GM23338 (cell line): ENCODE data around the gene UXS1. TPM values are rescaled to one million over a fixed set of nuclear protein-coding genes. Genes with fewer than 3 reads are reported as not detected.

ENCODE experiments used
- ATAC-seq: fragments of 200-7000 bp; cut with Tn5 transposase; 3 replicates; pipeline ENCODE4 v1.9.1; 2020
- DNase-seq: peaks from one replicate; pipeline ENCODE4 v3.0.0-alpha.2; 2015; ENCODE audit warnings: low spot score
- H2AFZ ChIP-seq: fragments of 200-600 bp; sonication (generic); 2 replicates; pipeline ENCODE4 v1.8.0; 2016; ENCODE audit warnings: antibody characterized with exemption, mild to moderate bottlenecking, moderate library complexity
- H3F3A ChIP-seq: fragments of 200-600 bp; sonication (generic); replicated peaks from 2 replicates; pipeline ENCODE4 v1.8.0; 2017; ENCODE audit warnings: antibody characterized with exemption, mixed run types, low read depth
- H3K27ac ChIP-seq: fragments of 200-600 bp; sonication (generic); 2 replicates; pipeline ENCODE4 v1.6.1; 2016; ENCODE audit warnings: low read depth
- H3K27me3 ChIP-seq: fragments of 200-600 bp; sonication (generic); 2 replicates; pipeline ENCODE4 v1.8.0; 2016; ENCODE audit warnings: mild to moderate bottlenecking, mixed run types, moderate library complexity; ENCODE audit not compliant: insufficient read depth
- H3K36me3 ChIP-seq: fragments of 200-600 bp; sonication (generic); 2 replicates; pipeline ENCODE4 v1.8.0; 2016; ENCODE audit warnings: mild to moderate bottlenecking; ENCODE audit not compliant: insufficient read depth
- H3K4me1 ChIP-seq: fragments of 200-600 bp; sonication (generic); 2 replicates; pipeline ENCODE4 v1.8.0; 2016; ENCODE audit warnings: mild to moderate bottlenecking, moderate library complexity; ENCODE audit not compliant: insufficient read depth
- H3K4me2 ChIP-seq: fragments of 200-600 bp; sonication (generic); 2 replicates; pipeline ENCODE4 v1.7.1; 2017; ENCODE audit warnings: mixed run types
- H3K4me3 ChIP-seq: fragments of 200-600 bp; sonication (generic); 2 replicates; pipeline ENCODE4 v1.6.1; 2016; ENCODE audit warnings: mixed run types
- H3K79me2 ChIP-seq: fragments of 200-600 bp; sonication (generic); replicated peaks from 2 replicates; pipeline ENCODE4 v1.8.0; 2017; ENCODE audit warnings: mild to moderate bottlenecking; ENCODE audit not compliant: insufficient read depth
- H3K9me2 ChIP-seq: fragments of 200-600 bp; sonication (generic); 2 replicates; pipeline ENCODE4 v1.8.0; 2017; ENCODE audit not compliant: insufficient read depth
- H4K20me1 ChIP-seq: fragments of 200-600 bp; sonication (generic); replicated peaks from 2 replicates; pipeline ENCODE4 v1.8.0; 2017; ENCODE audit warnings: mild to moderate bottlenecking; ENCODE audit not compliant: insufficient read depth
- H3K27ac Mint-ChIP-seq: 2 replicates; pipeline ENCODE4 v1.8.0; 2020; ENCODE audit warnings: inconsistent platforms, mild to moderate bottlenecking, moderate library complexity, mixed read lengths
- H3K27me3 Mint-ChIP-seq: 3 replicates; pipeline ENCODE4 v1.8.0; 2022; ENCODE audit warnings: low read depth, mild to moderate bottlenecking, moderate library complexity, mixed read lengths, inconsistent platforms; ENCODE audit not compliant: insufficient read depth, poor library complexity
- H3K36me3 Mint-ChIP-seq: 3 replicates; pipeline ENCODE4 v1.8.0; 2021; ENCODE audit warnings: low read depth, mild to moderate bottlenecking, inconsistent platforms, moderate library complexity, mixed read lengths
- H3K4me1 Mint-ChIP-seq: 3 replicates; pipeline ENCODE4 v1.8.0; 2020; ENCODE audit warnings: mild to moderate bottlenecking, inconsistent platforms, mixed read lengths
- H3K4me3 Mint-ChIP-seq: 3 replicates; pipeline ENCODE4 v1.8.0; 2021; ENCODE audit warnings: moderate library complexity, mild to moderate bottlenecking, inconsistent platforms, mixed read lengths
- H3K9me3 Mint-ChIP-seq: 3 replicates; pipeline ENCODE4 v1.8.0; 2020; ENCODE audit warnings: moderate library complexity, mild to moderate bottlenecking, inconsistent platforms, mixed read lengths
- ETS1 ChIP-seq: IDR thresholded peaks from 2 replicates; pipeline ENCODE4 v1.6.1; 2016; ENCODE audit warnings: antibody characterized with exemption
- STAT1 ChIP-seq: IDR thresholded peaks from one replicate; pipeline ENCODE4 v1.6.1; 2016; ENCODE audit warnings: antibody characterized with exemption; ENCODE audit not compliant: unreplicated experiment
- ZNF462 ChIP-seq: fragments of 250-450 bp; sonication (Bioruptor Pico); IDR thresholded peaks from 2 replicates; pipeline ENCODE4 v1.5.0; 2020; ENCODE audit warnings: mild to moderate bottlenecking, moderate library complexity
- polyA plus RNA-seq: library from polyadenylated mRNA; unstranded; fragments of >200 nt; fragmentation: Nextera tagmentation; extraction: Ambion mirVana; gene quantifications from 2 replicates; pipeline ENCODE4 v1.2.1, GENCODE V29; 2016
- total RNA-seq: library from RNA; depleted of rRNA; stranded (reverse); fragments of >200 nt; shearing (Covaris generic); gene quantifications from 2 replicates; pipeline ENCODE4 v1.2.3, GENCODE V29; 2014

Gene UXS1
- total and polyA plus RNA-seq, 2 experiments from 2014 or later = 48.7 to 131 TPM

- TF ChIP-seq ZNF462 (CRISPR knock-in tag) = no peak
These were observed 98.4 kb downstream of the UXS1 start (continued) for GRCh38 chr2:106095478-106096298.

GRCh38 chr2:106094131-106094841 lies 99.8 kb downstream of the UXS1 start:
- no peak overlapping the region for H3K27ac ChIP-seq
- Mint-ChIP-seq H3K4me1 (peaks cover 17% of the 10 kb centered on the region), H3K27me3 (no peaks in the 10 kb centered on the region), H3K36me3 (peaks cover 41% of the 10 kb centered on the region), H3K27ac (no peak overlapping the region), H3K4me3 (no peak overlapping the region), H3K9me3 (no peaks in the 10 kb centered on the region; the same call in 2 of the 3 replicates)
- H3K27me3 ChIP-seq = no peaks in the 10 kb centered on the region
- H3K36me3 ChIP-seq = peaks cover 4% of the 10 kb centered on the region; the same call in 1 of the 2 replicates
- H3K4me3 ChIP-seq = no peak overlapping the region
- no peak overlapping the region for H3K4me2 ChIP-seq
- no peak for DNase-seq
- no peaks in the 10 kb centered on the region; the same call in 1 of the 2 replicates for H3K9me2 ChIP-seq
- H3F3A ChIP-seq = no peaks in the 10 kb centered on the region
- peaks cover 5% of the 10 kb centered on the region; the same call in 1 of the 2 replicates for H3K4me1 ChIP-seq
- 0 out of 2 replicates have a peak, but pooled peaks cover 7% of the 10 kb centered on the region for H4K20me1 ChIP-seq
- H3K79me2 ChIP-seq = no peaks in the 10 kb centered on the region
- no peak overlapping the region for H2AFZ ChIP-seq
- ATAC-seq = no peak
- TF ChIP-seq ZNF462 (CRISPR knock-in tag) (no peak), STAT1 (no peak), ETS1 (no peak)
